Spleen (tissue), 7 donors: ENCODE results near the gene RPGRIP1L.

Experiments
- CTCF ChIP-seq, 11 experiments: fragments of 200-600 bp in 7 of 11; fragments of 450-650 bp in 4 of 11; sonication (generic) in 4 of 11; IDR thresholded peaks in 8 of 11; conservative IDR thresholded peaks in 3 of 11; 1 replicate in 7 of 11; 2 replicates in 4 of 11; pipeline versions ENCODE4 v1.4.0 to v1.8.0; 2016 to 2021; ENCODE audit warnings: antibody characterized with exemption in 11 of 11, inconsistent platforms in 4 of 11, mild to moderate bottlenecking in 1 of 11
- POLR2A ChIP-seq, 3 donors: fragments of 450-650 bp; IDR thresholded peaks; one replicate each; pipeline ENCODE4 v1.5.1; 2017; ENCODE audit warnings: antibody characterized with exemption in 3 of 3, mild to moderate bottlenecking in 1 of 3
- POLR2AphosphoS5 ChIP-seq, 3 donors: sonication (generic); formaldehyde crosslinking; IDR thresholded peaks; one replicate each; pipeline ENCODE4 v1.5.1; 2017; ENCODE audit warnings: antibody characterized with exemption in 3 of 3
- donor health status: DM: no; HTN: no; CAD: no; lungs with moderate emphysema.
- donor health status: DM: no; HTN: no; CAD: no.
- donor health status: DM: no; HTN: no; CAD: no.

GRCh38 chr16:53598511-53599275, 105.0 kb downstream of the RPGRIP1L start:
- no peak for TF ChIP-seq CTCF (IDR thresholded peaks at IDR 0.05 in 8 of 11, conservative IDR thresholded peaks at IDR 0.05 in 3 of 11)
- TF ChIP-seq POLR2AphosphoS5 (IDR thresholded peaks at IDR 0.05) = no peak
- TF ChIP-seq POLR2A (IDR thresholded peaks at IDR 0.05) = no peak
